Hepatocyte (in vitro differentiated cells): Measurements from ENCODE around the gene GPC5. TPM values are rescaled to one million over a fixed set of nuclear protein-coding genes. Genes with fewer than 3 reads are reported as not detected.

Experiments used
- DNase-seq: peaks from one replicate; pipeline ENCODE4 v3.0.0-alpha.2; 2016; ENCODE audit warnings: low spot score
- H2AFZ ChIP-seq: fragments of 200-600 bp; sonication (generic); 2 replicates; pipeline ENCODE4 v1.6.0; 2016; ENCODE audit warnings: antibody characterized with exemption, mild to moderate bottlenecking
- H3K27ac ChIP-seq: fragments of 200-600 bp; sonication (generic); 2 replicates; pipeline ENCODE4 v1.5.1; 2016; ENCODE audit warnings: mild to moderate bottlenecking
- H3K27me3 ChIP-seq: fragments of 200-600 bp; sonication (generic); 2 replicates; pipeline ENCODE4 v1.6.1; 2016
- H3K36me3 ChIP-seq: fragments of 200-600 bp; sonication (generic); replicated peaks from 2 replicates; pipeline ENCODE4 v1.5.1; 2016; ENCODE audit warnings: low read depth; ENCODE audit not compliant: insufficient read depth
- H3K4me1 ChIP-seq: fragments of 200-600 bp; sonication (generic); 2 replicates; pipeline ENCODE4 v1.5.1; 2016; ENCODE audit warnings: mild to moderate bottlenecking, moderate library complexity; ENCODE audit not compliant: insufficient read depth
- H3K4me2 ChIP-seq: fragments of 200-600 bp; sonication (generic); 2 replicates; pipeline ENCODE4 v1.6.0; 2016
- H3K4me3 ChIP-seq: fragments of 200-600 bp; sonication (generic); 2 replicates; pipeline ENCODE4 v1.5.1; 2016; ENCODE audit warnings: mild to moderate bottlenecking
- H3K79me2 ChIP-seq: fragments of 200-600 bp; sonication (generic); 2 replicates; pipeline ENCODE4 v1.6.0; 2017; ENCODE audit warnings: mild to moderate bottlenecking
- H3K9me2 ChIP-seq: fragments of 200-600 bp; sonication (generic); replicated peaks from 2 replicates; pipeline ENCODE4 v1.6.0; 2017; ENCODE audit warnings: mild to moderate bottlenecking; ENCODE audit not compliant: insufficient read depth
- H3K9me3 ChIP-seq: fragments of 200-600 bp; sonication (generic); 2 replicates; pipeline ENCODE4 v1.5.1; 2016; ENCODE audit warnings: low read depth, mild to moderate bottlenecking
- H4K20me1 ChIP-seq: fragments of 200-600 bp; sonication (generic); 2 replicates; pipeline ENCODE4 v1.6.0; 2016; ENCODE audit warnings: mild to moderate bottlenecking; ENCODE audit not compliant: insufficient read depth, poor library complexity, severe bottlenecking
- CTCF ChIP-seq: fragments of 200-600 bp; sonication (generic); IDR thresholded peaks from 2 replicates; pipeline ENCODE4 v1.5.1; 2016; ENCODE audit warnings: antibody characterized with exemption, mild to moderate bottlenecking; ENCODE audit not compliant: poor library complexity
- EZH2 ChIP-seq: fragments of 200-600 bp; sonication (generic); IDR thresholded peaks from 2 replicates; pipeline ENCODE4 v1.6.1; 2016; ENCODE audit warnings: antibody characterized with exemption, mild to moderate bottlenecking, borderline replicate concordance
- EZH2phosphoT487 ChIP-seq: fragments of 200-600 bp; sonication (generic); IDR thresholded peaks from one replicate; pipeline ENCODE4 v1.6.1; 2018; ENCODE audit warnings: antibody characterized with exemption, mild to moderate bottlenecking, low read depth, moderate library complexity; ENCODE audit not compliant: unreplicated experiment, severe bottlenecking
- WGBS: methylation state at CpG from one replicate; pipeline ENCODE4 v1.1.6; 2016; ENCODE audit warnings: low lambda C conversion rate; ENCODE audit errors: missing lambda C conversion rate; 5-methylcytosine and 5-hydroxymethylcytosine counted together
- polyA plus RNA-seq: library from polyadenylated mRNA; unstranded; fragments of >200 nt; fragmentation: Nextera tagmentation; extraction: Ambion mirVana; gene quantifications from 2 replicates; pipeline ENCODE4 v1.2.1, GENCODE V29; 2016
- total RNA-seq: library from RNA; depleted of rRNA; stranded (reverse); fragments of >200 nt; gene quantifications from 2 replicates; pipeline ENCODE4 v1.2.3, GENCODE V29; 2014

GPC5 gene
- total and polyA plus RNA-seq, 2 experiments from 2014 or later = 3.9 to 5.4 TPM

GRCh38 chr13:91540158-91540736 lies 141.8 kb downstream of the GPC5 start:
- TF ChIP-seq CTCF = no peak
- TF ChIP-seq EZH2 = no peak
- no peak for TF ChIP-seq EZH2phosphoT487
- Histone ChIP-seq H3K36me3 (no peaks in the 10 kb centered on the region), H3K4me3 (no peak overlapping the region), H3K79me2 (no peaks in the 10 kb centered on the region), H4K20me1 (no peaks in the 10 kb centered on the region), H3K27ac (peak overlapping the region; percentile 59), H3K9me3 (no peaks in the 10 kb centered on the region), H3K4me1 (peaks cover 18% of the 10 kb centered on the region), H3K9me2 (no peaks in the 10 kb centered on the region), H3K27me3 (no peaks in the 10 kb centered on the region), H2AFZ (no peak overlapping the region), H3K4me2 (peak overlapping the region; percentile 23)
- 86% methylated on average over 1 of the region's 1 CpG for WGBS
- DNase-seq = no peak

GRCh38 chr13:91544723-91545122 lies 146.3 kb downstream of the GPC5 start:
- WGBS = 42% methylated on average over 3 of the region's 3 CpGs
- no peaks in the 10 kb centered on the region for H4K20me1 ChIP-seq
- DNase-seq = peak; percentile 16
- TF ChIP-seq CTCF = no peak
- TF ChIP-seq EZH2phosphoT487 = no peak
- no peak for TF ChIP-seq EZH2
- H3K4me1 ChIP-seq = peaks cover 11% of the 10 kb centered on the region
- H3K4me3 ChIP-seq = no peak overlapping the region
- H3K36me3 ChIP-seq = no peaks in the 10 kb centered on the region
- no peaks in the 10 kb centered on the region for H3K9me2 ChIP-seq
- no peak overlapping the region for H3K27ac ChIP-seq
- no peaks in the 10 kb centered on the region for H3K27me3 ChIP-seq
- H3K79me2 ChIP-seq = no peaks in the 10 kb centered on the region
- H2AFZ ChIP-seq = no peak overlapping the region
- no peak overlapping the region for H3K4me2 ChIP-seq
- H3K9me3 ChIP-seq = no peaks in the 10 kb centered on the region

- no peak overlapping the region for H3K27ac ChIP-seq
- DNase-seq = no peak
- no peaks in the 10 kb centered on the region for H3K9me3 ChIP-seq
- H3K36me3 ChIP-seq = no peaks in the 10 kb centered on the region
- no peaks in the 10 kb centered on the region for H3K79me2 ChIP-seq
- H3K9me2 ChIP-seq = no peaks in the 10 kb centered on the region
- H2AFZ ChIP-seq = no peak overlapping the region
- TF ChIP-seq EZH2 = no peak
- no peak for TF ChIP-seq EZH2phosphoT487
- no peak for TF ChIP-seq CTCF
- no peak overlapping the region for H3K4me2 ChIP-seq
- H3K4me1 ChIP-seq = no peaks in the 10 kb centered on the region
- H3K4me3 ChIP-seq = no peak overlapping the region
- WGBS = 86% methylated on average over 2 of the region's 2 CpGs
- no peaks in the 10 kb centered on the region for H4K20me1 ChIP-seq
- H3K27me3 ChIP-seq = no peaks in the 10 kb centered on the region
Observed at GRCh38 chr13:91546900-91547299, 148.5 kb downstream of the GPC5 start.

GRCh38 chr13:91553584-91553983 lies 155.2 kb downstream of the GPC5 start:
- no peak for TF ChIP-seq EZH2
- TF ChIP-seq CTCF = no peak
- no peak for TF ChIP-seq EZH2phosphoT487
- H3K9me2 ChIP-seq = no peaks in the 10 kb centered on the region
- no peak overlapping the region for H3K27ac ChIP-seq
- H3K9me3 ChIP-seq = no peaks in the 10 kb centered on the region
- no peaks in the 10 kb centered on the region for H4K20me1 ChIP-seq
- no peak overlapping the region for H3K4me3 ChIP-seq
- no peak overlapping the region for H2AFZ ChIP-seq
- 76% methylated on average over 2 of the region's 2 CpGs for WGBS
- H3K4me2 ChIP-seq = no peak overlapping the region
- H3K79me2 ChIP-seq = no peaks in the 10 kb centered on the region
- no peak for DNase-seq
- H3K27me3 ChIP-seq = no peaks in the 10 kb centered on the region
- no peaks in the 10 kb centered on the region for H3K36me3 ChIP-seq
- H3K4me1 ChIP-seq = no peaks in the 10 kb centered on the region
